Karpas-422 (cell line): ENCODE data around the gene TMEM213. TPM values are rescaled to one million over a fixed set of nuclear protein-coding genes. Genes with fewer than 3 reads are reported as not detected.

ENCODE experiments used
- DNase-seq: peaks from one replicate; pipeline ENCODE4 v3.0.0-alpha.2; 2015
- H2AFZ ChIP-seq: fragments of 200-600 bp; sonication (generic); 2 replicates; pipeline ENCODE4 v1.6.1; 2014; ENCODE audit warnings: antibody characterized with exemption, low read length, mixed read lengths
- H3K27ac ChIP-seq: fragments of 200-600 bp; sonication (generic); 2 replicates; pipeline ENCODE4 v1.5.1; 2014; ENCODE audit warnings: mild to moderate bottlenecking, low read length, moderate library complexity
- H3K27me3 ChIP-seq: fragments of 200-600 bp; sonication (generic); 2 replicates; pipeline ENCODE4 v1.6.1; 2014; ENCODE audit warnings: low read length, mixed read lengths
- H3K36me3 ChIP-seq: fragments of 200-600 bp; sonication (generic); 2 replicates; pipeline ENCODE4 v1.6.1; 2014; ENCODE audit warnings: low read length, mixed read lengths; ENCODE audit not compliant: insufficient read depth
- H3K4me1 ChIP-seq: fragments of 200-600 bp; sonication (generic); 2 replicates; pipeline ENCODE4 v1.6.1; 2014; ENCODE audit warnings: mild to moderate bottlenecking, low read length, mixed read lengths
- H3K4me2 ChIP-seq: fragments of 200-600 bp; sonication (generic); 2 replicates; pipeline ENCODE4 v1.6.1; 2014; ENCODE audit warnings: low read length, low read depth, mild to moderate bottlenecking; ENCODE audit not compliant: poor library complexity, severe bottlenecking
- H3K4me3 ChIP-seq: fragments of 200-600 bp; sonication (generic); 2 replicates; pipeline ENCODE4 v1.5.1; 2014; ENCODE audit warnings: mild to moderate bottlenecking, antibody characterized with exemption, low read length, mixed read lengths
- H3K79me2 ChIP-seq: fragments of 200-600 bp; sonication (generic); 2 replicates; pipeline ENCODE4 v1.6.1; 2014; ENCODE audit warnings: mild to moderate bottlenecking, low read length, mixed read lengths
- H3K9ac ChIP-seq: fragments of 200-600 bp; sonication (generic); 2 replicates; pipeline ENCODE4 v1.6.0; 2014; ENCODE audit warnings: low read length
- H3K9me2 ChIP-seq: fragments of 200-600 bp; sonication (generic), shearing (Covaris generic); replicated peaks from 2 replicates; pipeline ENCODE4 v1.6.0; 2014; ENCODE audit warnings: mild to moderate bottlenecking, low read length, moderate library complexity; ENCODE audit not compliant: insufficient read depth
- H3K9me3 ChIP-seq: fragments of 300-700, 200-600 bp; sonication (generic); 2 replicates; pipeline ENCODE4 v1.6.1; 2014; ENCODE audit warnings: low read length, mixed read lengths
- H4K20me1 ChIP-seq: fragments of 200-600 bp; sonication (generic); 2 replicates; pipeline ENCODE4 v1.6.1; 2014; ENCODE audit warnings: mild to moderate bottlenecking, antibody characterized with exemption, low read length, low read depth; ENCODE audit not compliant: insufficient read depth
- total RNA-seq: library from RNA; depleted of rRNA; stranded (reverse); fragments of >200 nt; shearing (Covaris generic); gene quantifications from 2 replicates; pipeline ENCODE4 v1.2.3, GENCODE V29; 2014; ENCODE audit warnings: low replicate concordance

Gene TMEM213
- total RNA-seq, 1 experiment from 2014 or later: not detected

GRCh38 chr7:138853448-138853847 lies 55.7 kb downstream of the TMEM213 start:
- Histone ChIP-seq H3K79me2 (no peaks in the 10 kb centered on the region), H3K27me3 (no peaks in the 10 kb centered on the region), H3K9ac (no peak overlapping the region), H3K27ac (no peak overlapping the region), H3K9me3 (no peaks in the 10 kb centered on the region), H3K36me3 (no peaks in the 10 kb centered on the region), H2AFZ (no peak overlapping the region), H3K4me1 (no peaks in the 10 kb centered on the region), H3K4me3 (no peak overlapping the region), H3K4me2 (no peak overlapping the region), H4K20me1 (no peaks in the 10 kb centered on the region), H3K9me2 (no peaks in the 10 kb centered on the region)
- no peak for DNase-seq

GRCh38 chr7:138854115-138854645 lies 56.4 kb downstream of the TMEM213 start:
- H3K4me2 ChIP-seq: no peak overlapping the region
- H3K27ac ChIP-seq: no peak overlapping the region
- H3K36me3 ChIP-seq: no peaks in the 10 kb centered on the region
- H3K4me1 ChIP-seq: no peaks in the 10 kb centered on the region
- no peak overlapping the region for H2AFZ ChIP-seq
- H3K9me2 ChIP-seq: no peaks in the 10 kb centered on the region
- H3K4me3 ChIP-seq: no peak overlapping the region
- no peaks in the 10 kb centered on the region for H3K79me2 ChIP-seq
- no peak for DNase-seq
- H3K9me3 ChIP-seq: no peaks in the 10 kb centered on the region
- H3K27me3 ChIP-seq: no peaks in the 10 kb centered on the region
- H4K20me1 ChIP-seq: no peaks in the 10 kb centered on the region
- H3K9ac ChIP-seq: no peak overlapping the region

GRCh38 chr7:138857728-138858127 lies 59.9 kb downstream of the TMEM213 start:
- DNase-seq: no peak
- no peak overlapping the region for H3K4me3 ChIP-seq
- no peak overlapping the region for H3K27ac ChIP-seq
- H3K79me2 ChIP-seq: no peaks in the 10 kb centered on the region
- H4K20me1 ChIP-seq: no peaks in the 10 kb centered on the region
- H3K9ac ChIP-seq: no peak overlapping the region
- no peak overlapping the region for H3K4me2 ChIP-seq
- H3K36me3 ChIP-seq: no peaks in the 10 kb centered on the region
- no peaks in the 10 kb centered on the region for H3K27me3 ChIP-seq
- no peaks in the 10 kb centered on the region for H3K9me3 ChIP-seq
- no peaks in the 10 kb centered on the region for H3K9me2 ChIP-seq
- no peaks in the 10 kb centered on the region for H3K4me1 ChIP-seq
- H2AFZ ChIP-seq: no peak overlapping the region

- no peaks in the 10 kb centered on the region for H4K20me1 ChIP-seq
- no peaks in the 10 kb centered on the region for H3K27me3 ChIP-seq
- no peaks in the 10 kb centered on the region for H3K9me3 ChIP-seq
- H3K4me2 ChIP-seq: no peak overlapping the region
- no peak overlapping the region for H3K27ac ChIP-seq
- H3K79me2 ChIP-seq: no peaks in the 10 kb centered on the region
- H3K9me2 ChIP-seq: no peaks in the 10 kb centered on the region
- no peaks in the 10 kb centered on the region for H3K36me3 ChIP-seq
- no peak overlapping the region for H2AFZ ChIP-seq
- H3K4me3 ChIP-seq: no peak overlapping the region
- H3K4me1 ChIP-seq: no peaks in the 10 kb centered on the region
- H3K9ac ChIP-seq: no peak overlapping the region
- no peak for DNase-seq
Observed at GRCh38 chr7:138861051-138861450, 63.3 kb downstream of the TMEM213 start.

GRCh38 chr7:138863931-138864330 lies 66.1 kb downstream of the TMEM213 start:
- Histone ChIP-seq H3K79me2 (no peaks in the 10 kb centered on the region), H3K27me3 (no peaks in the 10 kb centered on the region), H3K9ac (no peak overlapping the region), H3K36me3 (no peaks in the 10 kb centered on the region), H3K9me2 (no peaks in the 10 kb centered on the region), H3K4me3 (no peak overlapping the region), H3K4me2 (no peak overlapping the region), H3K27ac (no peak overlapping the region), H3K9me3 (no peaks in the 10 kb centered on the region), H2AFZ (no peak overlapping the region), H3K4me1 (no peaks in the 10 kb centered on the region), H4K20me1 (no peaks in the 10 kb centered on the region)
- DNase-seq: no peak

- Histone ChIP-seq H3K36me3 (no peaks in the 10 kb centered on the region), H3K27ac (no peak overlapping the region), H3K9ac (no peak overlapping the region), H3K27me3 (no peaks in the 10 kb centered on the region), H3K79me2 (no peaks in the 10 kb centered on the region), H3K4me3 (no peak overlapping the region), H3K4me1 (no peaks in the 10 kb centered on the region), H2AFZ (no peak overlapping the region), H3K9me3 (no peaks in the 10 kb centered on the region), H3K9me2 (no peaks in the 10 kb centered on the region), H4K20me1 (no peaks in the 10 kb centered on the region), H3K4me2 (no peak overlapping the region)
- DNase-seq: no peak
Observed at GRCh38 chr7:138864667-138865066, 66.9 kb downstream of the TMEM213 start.

- Histone ChIP-seq H3K9me2 (no peaks in the 10 kb centered on the region), H2AFZ (no peak overlapping the region), H3K9me3 (no peaks in the 10 kb centered on the region), H3K27me3 (no peaks in the 10 kb centered on the region), H3K36me3 (no peaks in the 10 kb centered on the region), H4K20me1 (no peaks in the 10 kb centered on the region), H3K27ac (no peak overlapping the region), H3K4me2 (no peak overlapping the region), H3K4me3 (no peak overlapping the region), H3K4me1 (no peaks in the 10 kb centered on the region), H3K79me2 (no peaks in the 10 kb centered on the region), H3K9ac (no peak overlapping the region)
- peak; percentile 78 for DNase-seq
Observed at GRCh38 chr7:138865843-138866242, 68.0 kb downstream of the TMEM213 start.

- H3K79me2 ChIP-seq: no peaks in the 10 kb centered on the region
- no peak overlapping the region for H2AFZ ChIP-seq
- no peaks in the 10 kb centered on the region for H3K27me3 ChIP-seq
- H3K4me1 ChIP-seq: no peaks in the 10 kb centered on the region
- H4K20me1 ChIP-seq: no peaks in the 10 kb centered on the region
- H3K9me2 ChIP-seq: no peaks in the 10 kb centered on the region
- no peaks in the 10 kb centered on the region for H3K36me3 ChIP-seq
- H3K9ac ChIP-seq: no peak overlapping the region
- no peak for DNase-seq
- no peak overlapping the region for H3K4me2 ChIP-seq
- no peaks in the 10 kb centered on the region for H3K9me3 ChIP-seq
- no peak overlapping the region for H3K27ac ChIP-seq
- no peak overlapping the region for H3K4me3 ChIP-seq
Observed at GRCh38 chr7:138866353-138866752, 68.6 kb downstream of the TMEM213 start.

GRCh38 chr7:138867744-138868143 lies 70.0 kb downstream of the TMEM213 start:
- H3K9me2 ChIP-seq: no peaks in the 10 kb centered on the region
- no peak overlapping the region for H3K27ac ChIP-seq
- H3K36me3 ChIP-seq: no peaks in the 10 kb centered on the region
- no peak overlapping the region for H3K4me3 ChIP-seq
- no peak overlapping the region for H2AFZ ChIP-seq
- no peak overlapping the region for H3K9ac ChIP-seq
- H3K4me1 ChIP-seq: no peaks in the 10 kb centered on the region
- H3K27me3 ChIP-seq: no peaks in the 10 kb centered on the region
- no peaks in the 10 kb centered on the region for H3K9me3 ChIP-seq
- H3K79me2 ChIP-seq: no peaks in the 10 kb centered on the region
- no peak for DNase-seq
- H3K4me2 ChIP-seq: no peak overlapping the region
- no peaks in the 10 kb centered on the region for H4K20me1 ChIP-seq
